HEK293 (cell line): ENCODE results near the gene BCDIN3D.

ENCODE experiments used
- CTCF ChIA-PET: fragments of 350-600 bp; formaldehyde crosslinking; extraction: SDS; loops from one replicate; lab custom pipeline; 2021; ENCODE audit warnings: antibody characterized with exemption; lab: Yijun Ruan, JAX
- POLR2A ChIA-PET: fragments of 300-600 bp; formaldehyde crosslinking; extraction: SDS; loops from one replicate; lab custom pipeline; 2020; ENCODE audit warnings: antibody characterized with exemption, inconsistent platforms; lab: Yijun Ruan, JAX
- H3K27ac ChIP-seq: fragments of 200-500 bp; sonication (Bioruptor generic); 2 replicates; pipeline ENCODE4 v1.5.1; 2014; ENCODE audit warnings: low read depth, low read length, control low read depth, inconsistent platforms; ENCODE audit errors: extremely low read depth
- H3K36me3 ChIP-seq, 2 experiments: fragments of 200-500 bp in 1 of 2; sonication (Bioruptor generic) in 1 of 2; 1 replicate in 1 of 2; 2 replicates in 1 of 2; pipeline ENCODE4 v1.5.1; 2014 to 2017; ENCODE audit warnings: inconsistent platforms in 2 of 2, low read length in 2 of 2; ENCODE audit not compliant: control insufficient read depth in 2 of 2, insufficient read depth in 1 of 2
- H3K4me1 ChIP-seq: fragments of 200-500 bp; sonication (Bioruptor generic); 2 replicates; pipeline ENCODE4 v1.5.1; 2014; ENCODE audit warnings: mild to moderate bottlenecking, low read length, inconsistent platforms; ENCODE audit not compliant: control insufficient read depth, insufficient read depth
- H3K4me3 ChIP-seq: 2 replicates; pipeline ENCODE4 v1.5.1; 2011; ENCODE audit warnings: low read depth, mild to moderate bottlenecking, control low read depth, low read length, moderate library complexity
- H3K9me3 ChIP-seq: fragments of 200-500 bp; sonication (Bioruptor generic); 2 replicates; pipeline ENCODE4 v1.5.1; 2014; ENCODE audit warnings: low read depth, low read length, inconsistent platforms; ENCODE audit not compliant: control insufficient read depth, insufficient read depth
- GLI2 ChIP-seq: fragments of 450-650 bp; formaldehyde crosslinking; IDR thresholded peaks from 2 replicates; pipeline ENCODE4; 2017; ENCODE audit warnings: missing biosample characterization, missing genetic modification characterization, low read depth, borderline replicate concordance
- GLIS1 ChIP-seq: fragments of 450-650 bp; formaldehyde crosslinking; IDR thresholded peaks from 2 replicates; pipeline ENCODE4 v1.5.1; 2016; ENCODE audit warnings: missing biosample characterization, missing genetic modification characterization
- GLIS2 ChIP-seq: fragments of 450-650 bp; formaldehyde crosslinking; IDR thresholded peaks from 2 replicates; pipeline ENCODE4 v1.5.1; 2016; ENCODE audit warnings: missing biosample characterization, missing genetic modification characterization
- IKZF3 ChIP-seq: fragments of 450-650 bp; IDR thresholded peaks from 2 replicates; pipeline ENCODE4 v1.5.0; 2018; ENCODE audit warnings: missing biosample characterization, mild to moderate bottlenecking, missing genetic modification characterization, moderate library complexity
- MYNN ChIP-seq: fragments of 450-650 bp; formaldehyde crosslinking; IDR thresholded peaks from 2 replicates; pipeline ENCODE4 v1.5.1; 2016; ENCODE audit warnings: missing biosample characterization, missing genetic modification characterization, borderline replicate concordance
- PRDM4 ChIP-seq: fragments of 450-650 bp; formaldehyde crosslinking; IDR thresholded peaks from 2 replicates; pipeline ENCODE4 v1.5.1; 2017; ENCODE audit warnings: missing biosample characterization, missing genetic modification characterization
- ZFP37 ChIP-seq: fragments of 450-650 bp; formaldehyde crosslinking; IDR thresholded peaks from 2 replicates; pipeline ENCODE4 v1.5.1; 2016; ENCODE audit warnings: missing biosample characterization, missing genetic modification characterization
- ZIC2 ChIP-seq: fragments of 450-650 bp; formaldehyde crosslinking; IDR thresholded peaks from 2 replicates; pipeline ENCODE4 v1.5.1; 2016; ENCODE audit warnings: missing biosample characterization, missing genetic modification characterization
- ZNF132 ChIP-seq: fragments of 450-650 bp; formaldehyde crosslinking; IDR thresholded peaks from 2 replicates; pipeline ENCODE4 v1.5.1; 2017; ENCODE audit warnings: missing biosample characterization, missing genetic modification characterization, borderline replicate concordance
- ZNF133 ChIP-seq: fragments of 450-650 bp; formaldehyde crosslinking; IDR thresholded peaks from 2 replicates; pipeline ENCODE4 v1.5.1; 2016; ENCODE audit warnings: missing biosample characterization, missing genetic modification characterization
- ZNF174 ChIP-seq: fragments of 450-650 bp; formaldehyde crosslinking; IDR thresholded peaks from 2 replicates; pipeline ENCODE4 v1.5.0; 2017; ENCODE audit warnings: missing biosample characterization, mild to moderate bottlenecking, missing genetic modification characterization
- ZNF2 ChIP-seq: fragments of 450-650 bp; formaldehyde crosslinking; IDR thresholded peaks from 2 replicates; pipeline ENCODE4 v1.5.1; 2016; ENCODE audit warnings: missing biosample characterization, missing genetic modification characterization
- ZNF341 ChIP-seq: fragments of 450-650 bp; formaldehyde crosslinking; IDR thresholded peaks from 2 replicates; pipeline ENCODE4; 2016; ENCODE audit warnings: low read depth, missing biosample characterization, missing genetic modification characterization
- ZNF398 ChIP-seq: fragments of 450-650 bp; formaldehyde crosslinking; IDR thresholded peaks from 2 replicates; pipeline ENCODE4 v1.5.1; 2017; ENCODE audit warnings: missing biosample characterization, missing genetic modification characterization
- ZNF513 ChIP-seq: fragments of 450-650 bp; IDR thresholded peaks from 2 replicates; pipeline ENCODE4 v1.5.1; 2018; ENCODE audit warnings: missing biosample characterization, missing genetic modification characterization
- ZNF544 ChIP-seq: fragments of 450-650 bp; formaldehyde crosslinking; IDR thresholded peaks from 2 replicates; pipeline ENCODE4 v1.5.0; 2017; ENCODE audit warnings: missing biosample characterization, missing genetic modification characterization
- ZNF558 ChIP-seq: fragments of 450-650 bp; formaldehyde crosslinking; IDR thresholded peaks from 2 replicates; pipeline ENCODE4 v1.5.1; 2016; ENCODE audit warnings: missing biosample characterization, missing genetic modification characterization
- ZNF561 ChIP-seq: fragments of 450-650 bp; IDR thresholded peaks from 2 replicates; pipeline ENCODE4 v1.5.1; 2018; ENCODE audit warnings: missing biosample characterization, missing genetic modification characterization, borderline replicate concordance
- ZNF624 ChIP-seq: fragments of 450-650 bp; formaldehyde crosslinking; IDR thresholded peaks from 2 replicates; pipeline ENCODE4 v1.5.1; 2017; ENCODE audit warnings: missing biosample characterization, missing genetic modification characterization
- ZNF658 ChIP-seq: fragments of 450-650 bp; formaldehyde crosslinking; IDR thresholded peaks from 2 replicates; pipeline ENCODE4; 2016; ENCODE audit warnings: missing biosample characterization, missing genetic modification characterization
- ZSCAN23 ChIP-seq: fragments of 450-650 bp; formaldehyde crosslinking; IDR thresholded peaks from 2 replicates; pipeline ENCODE4 v1.5.1; 2016; ENCODE audit warnings: missing biosample characterization, missing genetic modification characterization

The BCDIN3D gene

GRCh38 chr12:49825360-49825970, 17.4 kb downstream of the BCDIN3D start:
- no peaks in the 10 kb centered on the region for H3K9me3 ChIP-seq
- H3K4me1 ChIP-seq: peaks cover 22% of the 10 kb centered on the region
- no peak for TF ChIP-seq ZNF133
- TF ChIP-seq ZNF2 (tag by site-specific recombination): peak; percentile 64; the same call in 1 of the 2 replicates
- TF ChIP-seq IKZF3: 0 out of 2 replicates have a peak, but pooled peaks have one; percentile 17
- no peak for TF ChIP-seq GLI2 (tag by site-specific recombination)
- no peak for TF ChIP-seq ZNF513
- peak; percentile 93 for TF ChIP-seq ZIC2 (tag by site-specific recombination)
- TF ChIP-seq ZNF341 (tag by site-specific recombination): peak; percentile 48; the same call in 1 of the 2 replicates
- no peak for TF ChIP-seq ZNF561
- TF ChIP-seq GLIS1 (tag by site-specific recombination): peak; percentile 63
- TF ChIP-seq GLIS2 (tag by site-specific recombination): 0 out of 2 replicates have a peak, but pooled peaks have one; percentile 23
- no peak overlapping the region for H3K4me3 ChIP-seq
- H3K36me3 ChIP-seq: peaks cover 4 to 30% of the 10 kb centered on the region in 2 experiments; a peak in 1 of 3 replicates
- no peak overlapping the region for H3K27ac ChIP-seq
- POLR2A ChIA-PET: interaction anchor here (1.4 kb wide), 1 partner anchor 14 kb away, joined by 5 read pairs; no protein-coding TSS in a partner anchor
- CTCF ChIA-PET: no interaction called here

- Histone ChIP-seq H3K4me1 (peaks cover 22% of the 10 kb centered on the region), H3K4me3 (no peak overlapping the region), H3K36me3 (peaks cover 4 to 30% of the 10 kb centered on the region in 2 experiments; a peak in 1 of 3 replicates), H3K27ac (no peak overlapping the region), H3K9me3 (no peaks in the 10 kb centered on the region)
- CTCF ChIA-PET: no interaction called here
- POLR2A ChIA-PET: no interaction called here
- no peak for TF ChIP-seq ZNF174 (tag by site-specific recombination)
- TF ChIP-seq ZNF544 (tag by site-specific recombination): no peak
- TF ChIP-seq ZFP37: no peak
- TF ChIP-seq ZNF132 (tag by site-specific recombination): no peak
- TF ChIP-seq ZNF658 (tag by site-specific recombination): no peak
- no peak for TF ChIP-seq PRDM4 (tag by site-specific recombination)
- TF ChIP-seq MYNN (tag by site-specific recombination): no peak
- TF ChIP-seq ZSCAN23: no peak
- TF ChIP-seq ZNF624 (tag by site-specific recombination): no peak
- no peak for TF ChIP-seq ZNF558 (tag by site-specific recombination)
- no peak for TF ChIP-seq ZNF398 (tag by site-specific recombination)
Observed at GRCh38 chr12:49824895-49825294, 18.0 kb downstream of the BCDIN3D start.
